Measurements from ENCODE around the gene TRIM67.

DNA sequence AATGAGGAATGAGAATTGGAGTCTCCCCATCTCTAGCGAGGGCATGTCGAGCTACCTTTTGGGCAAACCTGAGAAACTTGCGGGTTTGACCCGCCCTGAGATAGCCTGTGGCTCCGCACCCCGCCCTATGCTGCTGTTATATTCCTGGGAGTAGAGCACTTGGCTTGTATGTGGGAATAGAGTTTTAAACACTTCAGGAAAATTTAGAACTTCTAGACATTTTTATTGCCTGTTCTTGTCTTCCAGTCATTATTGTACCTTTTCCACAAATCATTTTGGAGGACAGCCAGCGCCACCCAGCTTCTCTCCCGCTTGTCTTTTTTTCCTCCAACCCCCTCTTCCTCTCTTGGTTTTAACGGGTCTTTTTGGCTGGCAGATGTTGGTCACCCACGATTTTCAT, 79.9 kb downstream of the TRIM67 start:
- TF ChIP-seq, protein P1, sequence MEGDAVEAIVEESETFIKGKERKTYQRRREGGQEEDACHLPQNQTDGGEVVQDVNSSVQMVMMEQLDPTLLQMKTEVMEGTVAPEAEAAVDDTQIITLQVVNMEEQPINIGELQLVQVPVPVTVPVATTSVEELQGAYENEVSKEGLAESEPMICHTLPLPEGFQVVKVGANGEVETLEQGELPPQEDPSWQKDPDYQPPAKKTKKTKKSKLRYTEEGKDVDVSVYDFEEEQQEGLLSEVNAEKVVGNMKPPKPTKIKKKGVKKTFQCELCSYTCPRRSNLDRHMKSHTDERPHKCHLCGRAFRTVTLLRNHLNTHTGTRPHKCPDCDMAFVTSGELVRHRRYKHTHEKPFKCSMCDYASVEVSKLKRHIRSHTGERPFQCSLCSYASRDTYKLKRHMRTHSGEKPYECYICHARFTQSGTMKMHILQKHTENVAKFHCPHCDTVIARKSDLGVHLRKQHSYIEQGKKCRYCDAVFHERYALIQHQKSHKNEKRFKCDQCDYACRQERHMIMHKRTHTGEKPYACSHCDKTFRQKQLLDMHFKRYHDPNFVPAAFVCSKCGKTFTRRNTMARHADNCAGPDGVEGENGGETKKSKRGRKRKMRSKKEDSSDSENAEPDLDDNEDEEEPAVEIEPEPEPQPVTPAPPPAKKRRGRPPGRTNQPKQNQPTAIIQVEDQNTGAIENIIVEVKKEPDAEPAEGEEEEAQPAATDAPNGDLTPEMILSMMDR (IDR thresholded peaks at IDR 0.05) = no peak
- TF ChIP-seq POLR2A (IDR thresholded peaks at IDR 0.05) (no peak), POLR2AphosphoS5 (IDR thresholded peaks at IDR 0.05) (no peak), EP300 (IDR thresholded peaks at IDR 0.05) (no peak)
